Epidermal melanocyte (primary cell): Measurements from ENCODE around the gene RBP5.

ENCODE experiments used
- DNase-seq: peaks from one replicate; pipeline ENCODE4 v3.0.0; 2011; ENCODE audit warnings: low spot score; ENCODE audit not compliant: insufficient read length

RBP5 gene, protein sequence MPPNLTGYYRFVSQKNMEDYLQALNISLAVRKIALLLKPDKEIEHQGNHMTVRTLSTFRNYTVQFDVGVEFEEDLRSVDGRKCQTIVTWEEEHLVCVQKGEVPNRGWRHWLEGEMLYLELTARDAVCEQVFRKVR

DNA sequence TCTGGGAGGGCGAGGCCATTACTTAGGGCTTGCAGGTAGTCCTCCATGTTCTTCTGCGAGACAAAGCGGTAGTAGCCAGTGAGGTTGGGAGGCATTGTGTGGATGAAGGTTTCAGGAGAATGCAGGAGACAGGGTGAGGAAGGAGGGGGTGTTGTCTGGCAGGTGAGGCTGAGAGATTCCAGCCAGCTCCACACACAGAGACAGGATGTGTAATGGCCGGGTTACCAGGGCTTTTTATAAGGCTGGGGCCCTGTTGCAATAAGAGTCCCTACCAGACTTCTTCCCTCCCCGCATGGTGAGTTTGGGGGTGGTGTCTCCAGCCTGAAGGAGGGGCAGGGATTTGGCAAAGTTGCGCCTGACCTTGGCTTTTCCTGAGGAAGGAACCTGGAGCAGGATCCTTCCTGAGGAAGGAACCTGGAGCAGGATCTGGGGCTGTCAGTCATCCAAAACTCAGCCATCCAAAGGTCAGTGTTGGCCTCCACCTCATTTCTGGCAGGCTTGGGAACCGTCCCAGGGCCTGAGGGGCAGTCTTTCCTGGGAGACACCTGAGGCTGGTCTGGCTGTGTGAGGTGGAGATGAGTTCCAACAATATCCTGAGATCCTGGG, at the start of gene RBP5:
Gene RBP5 (minus strand): TSS at position 209 of the 606 bp plus-strand sequence. CDS start 114 bp downstream, at position 95.
- no peak for DNase-seq

- no peak for DNase-seq
Observed at GRCh38 chr12:7178481-7178880, 49.8 kb upstream of the RBP5 start.

GRCh38 chr12:7176595-7176994, 47.9 kb upstream of the RBP5 start:
- no peak for DNase-seq

- no peak for DNase-seq
Observed at GRCh38 chr12:7175493-7175892, 46.8 kb upstream of the RBP5 start.

DNA sequence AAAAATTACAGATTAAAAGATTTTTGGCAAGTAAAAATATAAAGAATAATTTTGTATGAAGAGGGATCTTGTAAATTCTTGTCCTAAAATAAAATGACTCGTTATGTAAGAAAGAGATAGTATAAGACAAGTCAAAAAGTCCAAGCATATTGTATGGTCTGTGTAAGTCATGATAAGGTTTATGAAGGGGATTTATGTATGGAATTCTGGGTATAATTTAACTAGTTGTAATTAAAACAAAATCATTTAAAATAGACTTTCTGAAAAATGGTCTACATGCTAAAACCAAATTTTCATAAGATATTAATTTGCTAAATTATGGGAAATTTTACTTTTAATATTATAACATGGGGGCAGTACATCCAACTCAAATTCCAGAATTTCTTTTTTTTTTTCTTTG, 43.2 kb upstream of the RBP5 start:
- DNase-seq, result no peak

GRCh38 chr12:7169951-7170350, 41.3 kb upstream of the RBP5 start:
- DNase-seq, result no peak

DNA sequence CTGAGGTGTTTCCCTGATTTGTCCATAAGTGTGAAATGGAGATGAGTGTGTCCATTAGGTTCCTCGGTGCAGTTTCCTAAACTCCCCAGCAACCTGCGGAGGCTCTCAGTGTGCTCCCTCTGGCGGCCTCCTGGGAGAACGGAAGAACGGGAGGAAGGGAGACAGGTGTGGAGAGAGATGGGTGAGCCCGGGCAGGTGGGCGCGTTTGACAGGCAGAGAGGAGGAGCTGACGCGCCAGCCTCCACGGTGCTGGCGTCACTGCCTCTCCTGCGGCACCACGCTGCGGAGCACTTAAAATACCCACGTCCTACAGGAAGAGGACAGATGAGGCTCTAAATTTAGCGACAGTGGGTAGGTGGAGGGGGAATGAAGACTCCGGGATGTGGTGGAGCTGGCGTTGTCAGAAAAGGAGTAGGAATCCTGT, 34.0 kb upstream of the RBP5 start:
- DNase-seq, result no peak

- DNase-seq, result no peak
Observed at GRCh38 chr12:7161811-7162210, 33.1 kb upstream of the RBP5 start.

GRCh38 chr12:7161327-7161726, 32.6 kb upstream of the RBP5 start:
- no peak for DNase-seq

DNA sequence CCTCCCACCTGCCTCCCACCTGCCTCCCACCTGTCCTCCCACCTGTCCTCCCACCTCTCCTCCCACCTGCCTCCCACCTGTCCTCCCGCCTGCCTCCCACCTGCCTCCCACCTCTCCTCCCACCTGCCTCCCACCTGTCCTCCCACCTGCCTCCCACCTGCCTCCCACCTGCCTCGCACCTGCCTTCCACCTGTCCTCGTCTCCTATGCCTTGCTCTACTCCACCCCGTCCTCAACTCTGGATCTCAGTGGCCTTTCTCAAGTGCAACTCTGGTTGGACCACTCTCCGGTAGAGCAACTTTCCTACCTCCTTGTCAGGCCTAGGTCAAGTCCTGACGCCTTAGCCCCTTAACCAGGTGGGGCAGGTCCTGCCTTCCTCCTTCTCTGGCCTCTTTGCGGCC, 31.5 kb upstream of the RBP5 start:
- no peak for DNase-seq

- no peak for DNase-seq
Observed at GRCh38 chr12:7158781-7159609, 30.3 kb upstream of the RBP5 start.

- no peak for DNase-seq
Observed at GRCh38 chr12:7157391-7157790, 28.7 kb upstream of the RBP5 start.

- no peak for DNase-seq
Observed at GRCh38 chr12:7156259-7157197, 27.8 kb upstream of the RBP5 start.

- DNase-seq, result no peak
Observed at GRCh38 chr12:7155471-7156034, 26.9 kb upstream of the RBP5 start.

DNA sequence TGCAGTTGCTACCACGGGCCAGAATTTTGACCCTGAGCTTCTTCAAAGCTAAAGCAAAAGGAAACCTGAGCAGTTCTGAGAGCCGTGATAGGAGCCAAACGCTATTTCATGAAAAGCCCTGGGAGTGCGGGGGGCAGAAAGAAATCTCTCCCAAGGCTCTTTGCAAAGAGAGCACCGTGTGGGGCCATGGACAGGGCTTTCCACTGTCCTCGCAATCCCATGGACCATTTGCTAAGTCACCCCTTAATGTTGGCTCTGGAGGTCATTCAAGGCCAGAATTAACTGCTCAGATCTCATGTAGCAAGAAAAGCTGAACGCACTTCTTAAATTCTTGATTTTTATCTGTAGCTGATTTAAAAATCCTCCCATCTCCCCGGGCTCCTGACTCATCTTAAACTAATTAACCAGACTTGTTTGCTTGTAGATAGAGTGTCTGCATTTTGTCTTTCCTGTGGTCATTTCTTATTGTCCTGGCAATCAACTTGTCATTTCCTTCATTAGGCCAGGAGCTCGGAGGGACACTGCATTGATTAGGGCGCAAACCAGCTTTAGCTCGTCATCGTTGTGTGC, 26.3 kb upstream of the RBP5 start:
- DNase-seq, result no peak

DNA sequence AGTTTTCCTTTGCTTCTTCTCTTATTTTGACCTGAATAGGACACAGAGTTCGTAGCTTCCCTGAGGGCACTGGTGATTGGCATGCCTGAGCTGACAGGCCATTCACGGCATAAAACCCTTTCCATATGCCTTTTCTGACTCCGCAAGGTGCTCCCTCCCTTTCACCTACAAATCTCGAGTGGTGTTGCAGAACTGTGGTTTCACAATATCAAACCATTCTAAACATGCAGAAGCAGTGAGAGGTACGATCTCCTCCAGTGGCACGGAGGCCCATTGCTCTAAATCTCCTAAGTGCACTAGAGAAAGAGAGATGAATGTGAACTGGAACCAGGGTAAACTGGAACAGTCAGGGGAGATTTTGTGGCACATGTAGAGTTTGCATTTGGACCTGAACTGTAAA, 25.4 kb upstream of the RBP5 start:
- no peak for DNase-seq

DNA sequence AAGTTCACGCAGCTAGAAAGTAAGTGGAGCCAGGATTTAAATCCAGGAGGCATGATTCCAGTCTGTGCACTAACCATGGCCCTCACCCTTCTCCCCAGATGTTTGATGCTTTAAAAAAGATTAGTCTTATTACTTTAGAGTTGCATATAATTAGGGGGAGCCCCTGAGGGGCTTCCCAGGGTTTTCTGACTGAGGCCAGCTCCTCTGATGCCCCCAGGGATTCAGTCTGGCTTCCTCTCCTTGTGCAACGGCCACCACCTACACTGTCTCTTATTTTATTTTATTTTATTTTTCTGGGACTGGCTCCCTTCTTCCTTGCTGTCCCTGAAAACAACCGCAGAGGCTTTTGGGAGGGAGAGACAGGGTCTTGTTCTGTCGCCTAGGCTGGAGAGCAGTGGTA, 24.1 kb upstream of the RBP5 start:
- no peak for DNase-seq

- no peak for DNase-seq
Observed at GRCh38 chr12:7151532-7151931, 22.8 kb upstream of the RBP5 start.

DNA sequence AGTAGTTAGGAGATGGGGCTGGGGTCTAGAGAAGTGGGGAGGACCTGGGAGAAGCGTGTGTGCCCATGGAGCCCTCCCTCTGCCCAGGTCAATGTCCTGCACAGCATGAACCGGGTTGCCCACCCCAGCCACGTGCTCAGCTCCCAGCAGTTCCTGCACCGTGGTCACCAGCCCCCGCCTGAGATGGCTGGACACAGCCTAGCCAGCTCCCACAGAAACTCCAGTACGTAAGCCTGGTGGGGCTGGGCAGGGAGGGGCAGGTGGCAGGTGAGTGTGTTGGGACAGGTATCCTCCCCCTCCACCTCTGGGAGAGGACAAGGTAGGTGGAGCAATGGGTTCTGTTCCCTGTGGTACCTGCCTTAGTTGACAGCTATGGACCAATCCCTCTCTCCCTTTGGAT, 22.2 kb upstream of the RBP5 start:
- DNase-seq, result no peak

- DNase-seq, result no peak
Observed at GRCh38 chr12:7150356-7150755, 21.7 kb upstream of the RBP5 start.

GRCh38 chr12:7146906-7147305, 18.2 kb upstream of the RBP5 start:
- DNase-seq, result no peak
